GM21528 (cell line): Measurements from ENCODE around the gene GDE1.
"Not testable (repeated sequence)": the region's sequence is repeated elsewhere in the genome, so short reads cannot be mapped to it uniquely, and the experiment has no call there.

Experiments used
- ATAC-seq: cut with Tn5 transposase; IDR thresholded peaks from one replicate; pipeline ENCODE4 v1.9.1; 2021; ENCODE audit warnings: mild to moderate bottlenecking, moderate library complexity; ENCODE audit not compliant: unreplicated experiment, low FRiP score

Gene GDE1

DNA sequence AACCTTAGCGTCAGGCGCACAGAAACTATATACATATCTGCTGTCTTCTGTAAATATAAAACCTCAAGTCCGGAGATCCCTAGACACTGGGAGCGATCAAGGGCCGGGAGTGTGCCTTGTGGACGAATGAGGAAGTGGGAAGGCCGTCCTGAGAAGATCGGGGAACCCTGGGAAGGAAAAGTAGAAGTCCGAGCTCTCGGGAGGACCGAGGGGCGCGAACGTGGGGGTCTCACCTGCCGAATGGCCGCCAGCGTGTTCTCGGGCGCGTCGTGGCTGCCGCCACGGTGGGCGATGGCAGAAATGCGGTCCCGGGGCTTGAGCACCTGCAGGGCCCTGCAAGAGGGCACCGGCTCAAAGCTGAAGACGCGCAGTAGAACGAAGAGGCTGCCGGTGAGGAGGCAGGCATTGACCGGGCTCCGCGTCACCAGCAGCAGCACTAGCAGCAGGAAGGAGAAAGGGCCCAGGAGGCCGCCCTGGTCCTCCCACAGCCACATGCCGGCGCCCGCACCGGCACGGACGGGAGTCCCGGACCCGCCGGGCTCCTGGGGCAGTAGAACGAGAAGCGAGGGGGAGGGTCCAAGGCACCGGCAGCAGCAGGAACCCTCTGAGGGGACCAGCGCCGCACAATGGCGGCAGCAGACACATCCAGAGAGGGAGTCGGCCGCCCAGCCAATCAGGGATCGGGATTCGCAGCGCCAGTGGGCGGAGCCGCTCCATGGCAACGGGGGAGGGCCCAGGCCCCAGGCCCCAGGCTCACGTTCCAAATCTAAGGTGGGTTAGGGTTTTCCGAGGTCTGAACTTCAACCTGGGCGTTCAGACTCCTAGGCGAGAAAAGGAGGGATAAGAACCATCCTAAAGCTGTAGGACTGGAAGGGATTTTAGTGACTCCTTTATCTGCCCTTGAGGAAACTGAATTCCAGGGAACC is at the start of gene GDE1:
TSS of gene GDE1 (minus strand) at position 628 of the 926 bp plus-strand sequence. CDS start at position 494, 134 bp downstream.
- ATAC-seq, result peak; percentile 75

- ATAC-seq, result no peak
These were observed 45.7 kb upstream of the GDE1 start for GRCh38 chr16:19567560-19567959.

DNA sequence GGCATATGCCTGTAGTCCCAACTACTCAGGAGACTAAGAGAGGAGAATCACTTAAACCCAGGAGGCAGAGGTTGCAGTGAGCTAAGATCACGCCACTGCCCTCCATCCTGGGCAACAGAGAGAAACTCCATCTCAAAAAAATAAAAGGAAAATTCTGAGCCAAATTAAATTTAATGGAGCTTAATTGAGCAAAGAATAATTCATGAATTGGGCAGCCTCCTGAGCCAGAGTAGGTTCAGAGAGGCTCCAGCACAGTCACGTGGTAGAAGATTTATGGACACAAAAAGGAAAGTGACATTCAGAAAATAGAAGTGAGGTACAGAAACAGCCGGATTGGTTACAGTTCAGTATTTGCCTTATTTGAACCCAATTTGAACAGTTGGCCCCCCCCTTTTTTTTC is 44.5 kb upstream of the GDE1 start:
- no peak for ATAC-seq

DNA sequence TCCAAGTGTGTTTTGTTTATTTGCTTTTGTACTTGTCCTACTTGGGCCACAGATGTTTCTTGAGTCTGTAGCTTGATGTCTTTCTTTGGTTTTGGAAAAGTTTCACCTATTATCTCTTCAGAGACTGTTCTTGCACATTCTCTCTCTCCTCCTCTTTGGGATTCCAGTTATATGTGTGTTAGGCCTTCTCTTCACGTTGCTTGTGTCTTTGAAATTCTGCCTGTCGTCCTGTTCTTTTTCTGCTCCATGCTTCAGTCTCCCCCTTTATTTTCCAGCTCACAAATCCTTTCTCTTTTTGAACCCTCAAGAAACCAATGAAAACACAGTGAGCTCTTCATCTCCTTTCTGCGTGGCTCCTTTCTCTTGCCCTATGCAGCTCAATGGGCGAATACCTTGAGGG is 41.5 kb upstream of the GDE1 start:
- no peak for ATAC-seq

- ATAC-seq, result no peak
These were observed 38.2 kb upstream of the GDE1 start for GRCh38 chr16:19560078-19560477.

- ATAC-seq, result no peak
These were observed 37.5 kb upstream of the GDE1 start for GRCh38 chr16:19559242-19559910.

GRCh38 chr16:19555938-19556771 is 34.3 kb upstream of the GDE1 start:
- ATAC-seq, result no peak

GRCh38 chr16:19555186-19555937 is 33.5 kb upstream of the GDE1 start, which contains the start of gene VPS35L:
Gene VPS35L, plus strand, starts transcription at chr16:19555703. Its CDS starts 27 bp downstream, at chr16:19555730.
- peak; percentile 95 for ATAC-seq

- no peak for ATAC-seq
These were observed 27.8 kb upstream of the GDE1 start for GRCh38 chr16:19549673-19550072.

GRCh38 chr16:19548144-19548543 is 26.2 kb upstream of the GDE1 start:
- ATAC-seq, result no peak

- ATAC-seq, result not testable (repeated sequence)
These were observed 21.5 kb upstream of the GDE1 start for GRCh38 chr16:19543278-19543996.

- no peak for ATAC-seq
These were observed 20.4 kb upstream of the GDE1 start for GRCh38 chr16:19542138-19542821.

DNA sequence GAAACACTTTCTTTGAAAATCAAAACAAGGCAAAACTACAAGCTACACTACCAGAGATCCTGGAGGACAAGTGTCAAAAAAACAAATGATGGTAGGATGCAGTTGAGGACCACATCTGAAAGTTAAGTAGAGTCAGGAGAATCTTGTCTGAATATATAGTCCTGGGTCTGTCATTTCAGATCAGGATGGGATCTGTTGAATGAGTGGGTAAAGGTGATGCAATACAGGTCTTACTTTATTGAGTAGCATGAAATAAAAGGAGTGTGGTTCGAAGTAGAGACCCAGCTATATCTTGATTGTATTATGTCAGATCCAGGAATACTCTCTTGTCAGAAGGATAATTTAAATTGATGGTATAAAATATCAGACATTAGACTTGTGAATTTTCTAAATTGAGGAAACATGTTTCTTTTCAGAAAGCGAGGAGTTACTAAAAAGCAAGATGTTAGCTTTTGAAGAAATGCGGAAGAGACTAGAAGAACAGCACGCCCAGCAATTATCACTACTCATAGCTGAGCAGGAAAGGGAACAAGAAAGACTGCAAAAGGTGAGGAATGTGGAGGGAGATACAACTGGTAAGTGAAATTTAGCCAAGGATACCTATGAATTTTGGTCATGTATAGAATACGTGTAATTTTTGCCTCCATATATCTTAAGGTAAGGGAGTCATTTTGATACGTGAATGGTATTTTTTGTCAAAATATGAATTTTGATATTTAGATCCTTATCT is 18.5 kb upstream of the GDE1 start:
- no peak for ATAC-seq

- ATAC-seq, result no peak
These were observed 10.7 kb upstream of the GDE1 start for GRCh38 chr16:19532601-19533000.

- no peak for ATAC-seq
These were observed 6.8 kb upstream of the GDE1 start for GRCh38 chr16:19528666-19529065.

DNA sequence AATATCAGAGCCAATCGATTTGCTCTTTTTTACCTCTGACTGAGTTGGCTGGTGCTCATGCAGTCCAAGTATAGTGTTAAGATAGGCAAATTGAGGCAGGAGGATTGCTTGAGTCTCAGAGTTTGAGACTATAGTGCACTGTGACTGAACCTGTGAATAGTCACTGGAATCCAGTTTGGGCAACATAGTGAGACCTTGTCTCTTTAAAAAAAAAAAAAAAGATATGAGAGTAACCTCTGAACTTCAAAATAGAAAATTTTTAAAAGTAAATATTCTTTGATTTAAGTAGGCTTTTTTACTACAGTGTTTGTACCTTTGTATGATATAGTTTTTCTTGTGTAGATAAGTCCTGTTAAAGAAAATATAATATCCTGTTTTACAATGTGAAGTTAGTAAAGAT is 5.3 kb upstream of the GDE1 start:
- ATAC-seq, result no peak

DNA sequence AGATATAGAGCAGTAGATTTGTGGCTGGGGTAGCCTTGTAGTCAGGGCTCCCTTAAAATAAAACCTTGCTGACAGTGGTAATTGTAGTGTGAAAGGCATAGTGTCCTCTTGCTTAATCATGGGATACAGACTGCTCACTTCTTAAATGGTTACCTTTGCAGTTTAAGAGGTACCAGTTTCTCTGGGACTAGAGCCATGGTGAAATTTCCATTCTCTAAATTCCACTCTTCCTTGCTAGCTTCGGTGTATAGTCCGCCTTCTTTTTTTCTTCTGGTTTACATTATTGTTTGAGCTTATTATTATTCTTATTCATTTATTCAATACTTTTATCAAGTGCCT is 3.5 kb upstream of the GDE1 start:
- no peak for ATAC-seq
